ENCODE measurements around the gene WRAP53.

WRAP53 gene

GRCh38 chr17:7744416-7744815 lies 56.1 kb downstream of the WRAP53 start:
- DNase-seq (ENCODE audit: low read depth in 2 of 2), result no peak

DNA sequence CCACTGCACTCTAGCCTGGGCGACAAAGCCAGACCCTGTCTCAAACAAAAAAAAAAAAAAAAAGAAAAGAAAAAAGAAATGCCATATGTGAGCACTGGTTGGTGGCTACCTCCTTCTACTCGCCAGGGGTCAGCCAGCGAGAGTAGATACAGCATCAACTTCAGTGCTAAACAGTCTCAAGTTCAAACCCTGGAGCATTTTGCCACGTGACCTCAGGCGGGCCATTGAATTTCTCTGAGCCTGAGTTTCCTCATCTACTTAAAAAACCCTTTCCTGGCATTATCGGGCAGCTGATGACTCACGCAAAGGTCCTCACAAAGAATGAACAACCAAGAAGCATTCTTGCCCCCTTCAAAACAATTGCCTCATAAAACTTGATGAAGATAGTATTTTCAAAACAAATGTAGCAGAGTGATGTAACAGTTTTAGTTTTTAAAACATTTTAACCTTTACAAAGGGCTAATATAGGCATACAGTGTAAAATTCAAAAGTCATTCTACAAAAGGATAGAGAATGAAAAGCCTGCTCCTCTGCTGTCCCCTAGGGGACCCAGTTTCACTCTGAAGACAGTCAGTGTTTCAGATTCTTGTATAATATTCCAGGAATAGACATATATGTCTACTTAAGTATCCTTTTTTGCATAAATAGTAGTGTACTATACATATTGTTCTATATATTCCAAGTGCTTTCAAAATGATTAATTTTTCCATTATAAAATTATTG lies 57.6 kb downstream of the WRAP53 start:
- peak; percentile 32 to 37 for DNase-seq (ENCODE audit: low read depth in 2 of 2)

GRCh38 chr17:7747635-7748071 lies 59.4 kb downstream of the WRAP53 start:
- peak; percentile 55 to 68 for DNase-seq (ENCODE audit: low read depth in 2 of 2)

DNA sequence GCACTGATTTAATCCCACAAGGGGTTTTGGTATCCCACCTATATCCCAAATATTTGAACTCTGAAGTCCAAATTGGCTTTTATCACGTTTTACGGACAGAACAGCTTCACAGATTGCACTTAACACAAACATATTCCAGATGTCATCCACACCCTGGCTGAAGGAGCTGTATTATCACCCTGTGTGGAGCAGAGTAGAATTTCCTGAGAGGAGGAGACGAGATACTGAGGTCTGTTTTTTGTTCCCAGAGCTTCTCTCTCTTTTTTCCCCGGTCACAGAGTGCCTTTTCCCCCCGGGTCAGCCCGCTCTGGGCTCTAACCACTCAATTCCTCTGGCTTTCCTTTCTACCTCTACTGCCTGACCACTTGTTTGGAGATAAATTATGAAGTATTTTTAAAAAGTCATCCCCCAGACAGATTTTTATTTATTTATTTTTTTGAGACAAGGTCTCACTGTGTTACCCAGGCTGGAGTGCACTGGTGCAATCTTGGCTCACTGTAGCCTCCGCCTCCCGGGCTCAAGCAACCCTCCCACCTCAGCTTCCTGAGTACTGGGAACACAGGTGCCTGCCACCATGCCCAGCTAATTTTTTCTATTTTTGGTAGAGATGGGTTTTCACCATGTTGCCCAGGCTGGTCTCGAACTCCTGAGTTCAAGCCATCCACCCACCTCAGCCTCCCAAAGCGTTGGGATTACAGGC lies 59.9 kb downstream of the WRAP53 start:
- peak in 1 of 2 experiments; percentile 30 for DNase-seq (ENCODE audit: low read depth in 2 of 2)

DNA sequence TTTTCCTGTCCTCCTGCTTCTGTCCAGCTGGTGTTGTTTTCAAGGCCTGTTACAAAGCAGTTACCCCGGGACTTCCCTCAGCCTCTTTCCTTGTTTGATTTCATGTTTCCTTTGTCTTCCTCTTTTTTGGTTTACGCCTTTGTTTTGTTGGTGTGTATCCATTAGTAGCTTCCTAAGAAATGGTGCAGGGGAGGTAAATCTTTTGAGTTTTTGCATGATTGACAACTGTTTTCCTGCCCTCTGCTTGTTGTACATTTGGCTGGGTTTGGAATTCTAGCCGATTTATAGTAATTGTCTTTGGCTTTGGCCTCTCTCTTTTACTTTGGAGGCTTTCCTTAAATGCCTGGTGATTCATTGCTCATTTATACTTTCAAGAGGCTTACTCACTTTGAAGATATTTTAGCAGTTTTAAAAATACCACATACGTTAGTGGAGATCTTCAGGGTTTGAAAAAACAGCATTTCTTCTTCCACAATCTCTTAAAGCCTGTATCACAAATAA lies 62.1 kb downstream of the WRAP53 start:
- DNase-seq (ENCODE audit: low read depth in 2 of 2), result peak; percentile 85 to 86
